Right cardiac atrium (tissue), 5 donors: ENCODE measurements around the gene KCNK13. TPM values are rescaled to one million over a fixed set of nuclear protein-coding genes. Genes with fewer than 3 reads are reported as not detected.
A peak's percentile ranks its signal among the peaks of the same experiment; 100 is the strongest.
"Not testable (repeated sequence)": the region's sequence is repeated elsewhere in the genome, so short reads cannot be mapped to it uniquely, and the experiment has no call there.

Experiments used
- ATAC-seq, 2 donors: fragments of 200-7000 bp; cut with Tn5 transposase; one replicate each; pipeline versions ENCODE4 v1.8.0 to v1.9.1; 2020; ENCODE audit warnings: moderate library complexity in 2 of 2, mild to moderate bottlenecking in 1 of 2
- DNase-seq, 3 donors: peaks; one replicate each; pipeline ENCODE4 v3.0.0-alpha.2; 2020
- H3K27ac ChIP-seq: one replicate; pipeline ENCODE4 v1.5.1; 2013; ENCODE audit warnings: mild to moderate bottlenecking, low read length, control low read depth, moderate library complexity
- H3K27me3 ChIP-seq: one replicate; pipeline ENCODE4 v1.6.1; 2013; ENCODE audit not compliant: control insufficient read depth, insufficient read depth
- H3K4me1 ChIP-seq: one replicate; pipeline ENCODE4 v1.6.1; 2013; ENCODE audit warnings: low read length; ENCODE audit not compliant: control insufficient read depth, insufficient read depth
- H3K4me3 ChIP-seq: one replicate; pipeline ENCODE4 v1.5.1; 2013; ENCODE audit warnings: low read length, control low read depth
- H3K9me3 ChIP-seq: one replicate; pipeline ENCODE4 v1.6.1; 2013; ENCODE audit warnings: low read length; ENCODE audit not compliant: control insufficient read depth
- WGBS: extraction: QIAGEN DNeasy Blood & Tissue Kit; methylation state at CpG from one replicate; pipeline ENCODE4 v1.1.7; 2013; 5-methylcytosine and 5-hydroxymethylcytosine counted together
- intact Hi-C, 4 donors: fragments of 100-400 bp; cut with DNase I; formaldehyde crosslinking; loops; one replicate each; pipeline versions ENCODE4 v1.11.0 to v1.14.0; 2022 to 2023
- polyA plus RNA-seq: library from polyadenylated mRNA; stranded (reverse); fragments of 200-250 nt; gene quantifications from one replicate; pipeline ENCODE4 v1.2.3, GENCODE V29; 2013
- total RNA-seq, 4 donors: library from RNA; stranded (reverse); fragmentation: NEBNext Ultra II Directional; extraction: Animal tissue kit (Norgen Biotek cat#: 25700); gene quantifications; one replicate each; pipeline ENCODE4 v1.2.1, GENCODE V29; 2021
- donor health status: healthy with polysubstance abuse.
- donor health status: DM: no; HTN: yes; CAD: no.
- donor health status: DM: no; HTN: no; CAD: no.
- donor health status: DM: no; HTN: yes; CAD: no; lungs with severe emphysema.
- donor health status: DM: yes; HTN: yes; CAD: no.

Gene KCNK13
- total and polyA plus RNA-seq, 5 donors: 1.7 to 14.2 (median 4.4) TPM

DNA sequence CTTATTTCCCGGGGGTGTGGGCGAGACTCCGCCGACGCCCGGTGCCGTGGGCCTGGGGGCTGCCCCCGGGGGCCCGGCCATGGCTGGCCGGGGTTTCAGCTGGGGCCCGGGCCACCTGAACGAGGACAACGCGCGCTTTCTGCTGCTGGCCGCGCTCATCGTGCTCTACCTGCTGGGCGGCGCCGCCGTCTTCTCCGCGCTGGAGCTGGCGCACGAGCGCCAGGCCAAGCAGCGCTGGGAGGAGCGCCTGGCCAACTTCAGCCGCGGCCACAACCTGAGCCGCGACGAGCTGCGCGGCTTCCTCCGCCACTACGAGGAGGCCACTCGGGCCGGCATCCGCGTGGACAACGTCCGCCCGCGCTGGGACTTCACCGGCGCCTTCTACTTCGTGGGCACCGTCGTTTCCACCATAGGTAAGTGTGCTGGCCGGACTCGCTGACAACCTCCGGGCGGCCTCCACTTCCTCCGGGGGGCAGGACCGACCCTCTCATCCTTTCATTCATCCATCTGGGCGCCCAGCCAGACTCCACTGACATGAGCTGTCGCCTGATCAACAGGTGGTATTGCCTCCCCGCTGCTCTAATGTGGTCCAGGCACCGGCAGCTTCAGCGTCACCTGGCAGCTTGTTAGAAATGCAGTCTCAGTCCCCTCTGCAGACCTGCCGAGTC, 467 bp downstream of the KCNK13 start:
- no peak overlapping the region for H3K27ac ChIP-seq
- peak overlapping the region; percentile 58 for H3K4me3 ChIP-seq
- peak; percentile 15 to 57 (median 55) for DNase-seq
- H3K9me3 ChIP-seq: no peaks in the 10 kb centered on the region
- no peaks in the 10 kb centered on the region for H3K4me1 ChIP-seq
- WGBS: 2% methylated on average over 63 of the region's 63 CpGs
- no peaks in the 10 kb centered on the region for H3K27me3 ChIP-seq
- peak; percentile 19 to 22 for ATAC-seq
- intact Hi-C loops: loop anchor here in 3 of 4 donors (5.0 to 10.0 kb wide), 3 partner anchors 90 to 175 kb away; no protein-coding TSS in a partner anchor

DNA sequence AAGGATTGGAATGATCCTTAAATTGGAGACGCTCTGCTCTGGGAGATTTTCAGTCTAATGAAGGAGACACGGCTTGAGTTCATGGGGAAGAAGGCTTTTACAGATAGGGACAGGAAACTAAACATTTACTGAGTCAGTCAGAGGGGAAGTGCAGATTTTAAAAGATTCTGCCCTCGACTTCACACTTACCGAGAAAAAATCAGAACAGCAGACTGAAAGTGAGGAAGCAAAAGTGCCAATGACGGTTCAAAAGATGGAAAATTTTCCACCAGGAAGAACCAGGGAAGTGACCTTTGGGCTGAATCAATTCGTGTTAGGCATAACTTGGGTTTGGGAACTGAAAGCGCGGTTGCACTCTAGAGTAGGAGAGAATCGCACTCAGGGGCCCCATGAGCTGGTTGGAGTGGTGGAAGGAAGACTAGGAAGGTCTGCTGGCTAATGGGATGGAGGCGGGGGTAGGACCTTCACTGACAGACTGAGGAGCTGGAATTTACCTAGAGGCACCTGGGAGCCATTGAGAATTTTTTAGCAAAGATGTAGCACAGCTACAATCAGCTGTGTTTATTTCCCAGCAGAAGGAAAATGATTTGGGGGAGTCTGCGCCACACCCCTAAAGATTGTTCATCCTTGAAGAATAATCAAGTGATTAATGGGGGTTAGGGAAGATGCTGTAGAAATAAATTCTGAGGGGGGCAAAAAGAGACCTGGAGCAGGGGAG, 1.2 kb downstream of the KCNK13 start:
- H3K4me3 ChIP-seq: peak overlapping the region; percentile 58
- WGBS: 39% methylated on average over 11 of the region's 11 CpGs
- no peaks in the 10 kb centered on the region for H3K27me3 ChIP-seq
- H3K9me3 ChIP-seq: no peaks in the 10 kb centered on the region
- no peak overlapping the region for H3K27ac ChIP-seq
- DNase-seq (no peak), ATAC-seq (no peak)
- H3K4me1 ChIP-seq: no peaks in the 10 kb centered on the region
- intact Hi-C loops: loop anchor here in 3 of 4 donors (5.0 to 10.0 kb wide), 3 partner anchors 91 to 174 kb away; no protein-coding TSS in a partner anchor

DNA sequence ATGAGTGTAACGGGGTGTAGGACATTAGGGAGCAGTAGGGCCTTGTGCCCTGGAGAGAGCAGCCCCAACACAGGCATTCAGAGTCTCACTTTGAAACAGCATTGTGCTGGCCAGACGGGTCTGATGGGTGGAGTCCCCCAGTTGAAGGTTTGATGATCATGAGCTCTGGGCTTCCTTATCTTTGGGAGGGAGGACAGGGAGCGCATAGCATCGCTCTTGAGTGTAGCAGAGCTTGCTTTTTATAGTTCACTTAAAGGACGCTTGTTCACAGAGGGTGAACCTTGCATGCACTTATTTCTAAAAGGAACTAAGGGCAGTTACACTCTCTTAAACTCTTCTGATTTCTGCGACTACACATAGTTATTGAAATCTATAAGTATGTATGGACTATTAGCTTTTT, 10.6 kb downstream of the KCNK13 start:
- ATAC-seq (peak; percentile 74 to 85), DNase-seq (no peak)
- H3K27ac ChIP-seq: peak overlapping the region; percentile 3
- H3K4me1 ChIP-seq: no peaks in the 10 kb centered on the region
- H3K9me3 ChIP-seq: no peaks in the 10 kb centered on the region
- H3K27me3 ChIP-seq: no peaks in the 10 kb centered on the region
- no peak overlapping the region for H3K4me3 ChIP-seq
- WGBS: 52% methylated on average over 6 of the region's 6 CpGs
- intact Hi-C loops: no loop called here

DNA sequence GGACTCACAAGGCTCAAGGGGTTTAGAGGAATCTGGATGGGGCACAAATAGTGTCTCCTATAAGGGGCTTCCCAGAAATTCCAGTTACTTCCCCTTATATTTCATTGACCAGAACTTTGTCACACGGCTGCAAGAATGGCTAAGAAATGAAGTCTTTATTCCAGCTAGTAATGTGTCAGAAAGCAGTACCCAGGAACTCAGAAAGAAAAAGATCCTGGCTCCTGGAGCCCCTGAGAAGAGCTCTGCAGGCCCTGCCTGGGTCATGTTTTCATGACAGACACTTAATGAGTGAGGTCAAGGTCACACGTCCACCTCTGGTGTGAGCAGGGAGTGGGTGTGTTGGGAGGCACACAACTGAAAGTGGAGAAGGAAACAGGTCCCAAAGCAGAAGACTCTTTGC, 17.8 kb downstream of the KCNK13 start:
- Histone ChIP-seq H3K27me3 (no peaks in the 10 kb centered on the region), H3K27ac (no peak overlapping the region), H3K9me3 (no peaks in the 10 kb centered on the region), H3K4me3 (no peak overlapping the region), H3K4me1 (no peaks in the 10 kb centered on the region)
- intact Hi-C loops: no loop called here
- WGBS: 78% methylated on average over 2 of the region's 2 CpGs
- DNase-seq (no peak), ATAC-seq (no peak)

DNA sequence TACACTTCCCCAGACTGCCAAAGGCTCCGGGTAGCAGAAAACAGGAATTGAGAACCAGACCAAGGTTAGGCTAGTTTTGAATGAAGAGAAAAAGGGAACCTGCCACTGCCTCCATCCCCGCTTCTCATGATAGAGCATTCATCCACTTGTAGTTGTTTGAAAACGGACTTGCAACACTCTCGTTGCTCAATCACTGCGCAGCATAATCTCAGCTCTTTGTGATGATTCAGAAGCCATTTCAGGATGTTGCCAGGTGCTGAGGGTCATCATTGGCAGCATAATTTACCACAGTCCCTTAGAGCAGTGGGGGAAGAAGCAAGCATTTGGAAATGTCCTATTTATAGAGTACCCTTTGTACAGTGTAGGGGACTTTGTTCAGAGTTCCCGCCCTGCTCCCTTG, 25.6 kb downstream of the KCNK13 start:
- 58% methylated on average over 6 of the region's 6 CpGs for WGBS
- no peaks in the 10 kb centered on the region for H3K4me1 ChIP-seq
- H3K27me3 ChIP-seq: no peaks in the 10 kb centered on the region
- peak; percentile 94 to 98 for ATAC-seq
- DNase-seq: peak in 2 of 3 donors; percentile 51 to 60
- peak overlapping the region; percentile 75 for H3K27ac ChIP-seq
- intact Hi-C loops: no loop called here
- no peaks in the 10 kb centered on the region for H3K9me3 ChIP-seq
- H3K4me3 ChIP-seq: no peak overlapping the region

DNA sequence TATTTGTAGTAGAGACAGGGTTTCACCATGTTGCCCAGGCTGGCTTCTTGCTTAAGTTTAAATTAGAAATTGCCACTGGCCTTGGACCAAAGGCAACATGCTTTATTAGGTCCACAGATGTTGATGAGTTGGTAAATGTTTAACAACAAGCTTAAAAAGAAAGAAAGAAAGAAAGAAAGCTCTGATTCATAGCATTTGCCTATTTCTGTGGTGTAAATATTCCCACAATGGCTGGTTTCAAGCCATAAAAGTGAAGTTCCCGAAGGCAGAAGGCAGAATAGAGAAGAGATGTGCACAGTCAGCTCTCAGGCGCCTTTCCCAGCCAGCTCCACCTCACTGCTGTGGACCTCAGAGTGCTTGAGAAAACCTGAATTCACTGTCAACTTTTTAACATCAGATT, 26.4 kb downstream of the KCNK13 start:
- H3K27me3 ChIP-seq: no peaks in the 10 kb centered on the region
- no peaks in the 10 kb centered on the region for H3K4me1 ChIP-seq
- no peak overlapping the region for H3K4me3 ChIP-seq
- intact Hi-C loops: no loop called here
- H3K9me3 ChIP-seq: no peaks in the 10 kb centered on the region
- 81% methylated on average over 2 of the region's 2 CpGs for WGBS
- H3K27ac ChIP-seq: peak overlapping the region; percentile 52
- no peak for ATAC-seq
- DNase-seq: no peak

DNA sequence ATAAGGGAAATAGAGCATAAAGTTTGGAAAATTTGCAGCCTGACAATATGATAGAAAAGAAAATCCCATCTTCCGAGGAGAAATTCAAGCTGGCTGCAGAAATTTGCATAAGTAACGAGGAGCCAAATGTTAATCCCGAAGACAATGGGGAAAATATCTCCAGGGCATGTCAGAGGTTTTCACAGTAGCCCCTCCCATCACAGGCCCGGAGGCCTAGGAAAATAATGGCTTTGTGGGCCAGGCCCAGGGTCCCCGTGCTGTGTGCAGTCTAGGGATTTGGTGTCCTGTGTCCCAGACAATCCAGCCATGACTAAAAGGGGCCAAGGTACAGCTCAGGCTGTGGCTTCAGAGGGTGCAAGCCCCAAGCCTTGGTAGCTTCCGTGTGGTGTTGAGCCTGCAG, 27.7 kb downstream of the KCNK13 start:
- 62% methylated on average over 6 of the region's 6 CpGs for WGBS
- intact Hi-C loops, ATAC-seq, H3K27me3 ChIP-seq, H3K4me3 ChIP-seq, H3K27ac ChIP-seq, H3K4me1 ChIP-seq, DNase-seq, H3K9me3 ChIP-seq: not testable (repeated sequence)

DNA sequence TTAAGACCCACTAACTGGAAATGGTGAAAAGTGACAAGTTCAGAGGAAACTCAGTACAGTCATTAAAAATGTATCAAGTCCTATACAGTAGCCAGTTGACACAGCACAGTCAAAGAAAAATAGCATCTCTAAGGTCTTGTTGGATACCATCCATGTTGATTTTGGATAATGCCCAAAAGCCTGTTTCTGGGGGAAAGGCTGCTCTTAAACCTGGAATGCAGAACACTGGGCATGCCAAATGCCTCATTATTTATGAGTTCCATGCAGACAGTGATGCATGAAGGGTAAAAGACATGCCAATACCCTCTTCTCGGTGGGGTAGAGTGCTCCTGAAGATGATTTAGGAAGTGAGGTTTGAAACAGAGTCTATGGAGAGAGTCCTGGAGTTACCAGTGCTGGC, 29.6 kb downstream of the KCNK13 start:
- Histone ChIP-seq H3K27me3 (no peaks in the 10 kb centered on the region), H3K4me1 (no peaks in the 10 kb centered on the region), H3K27ac (no peak overlapping the region), H3K9me3 (no peaks in the 10 kb centered on the region), H3K4me3 (no peak overlapping the region)
- intact Hi-C loops: no loop called here
- DNase-seq: no peak
- 9% methylated on average over 1 of the region's 1 CpG for WGBS
- ATAC-seq: peak; percentile 38 to 56

DNA sequence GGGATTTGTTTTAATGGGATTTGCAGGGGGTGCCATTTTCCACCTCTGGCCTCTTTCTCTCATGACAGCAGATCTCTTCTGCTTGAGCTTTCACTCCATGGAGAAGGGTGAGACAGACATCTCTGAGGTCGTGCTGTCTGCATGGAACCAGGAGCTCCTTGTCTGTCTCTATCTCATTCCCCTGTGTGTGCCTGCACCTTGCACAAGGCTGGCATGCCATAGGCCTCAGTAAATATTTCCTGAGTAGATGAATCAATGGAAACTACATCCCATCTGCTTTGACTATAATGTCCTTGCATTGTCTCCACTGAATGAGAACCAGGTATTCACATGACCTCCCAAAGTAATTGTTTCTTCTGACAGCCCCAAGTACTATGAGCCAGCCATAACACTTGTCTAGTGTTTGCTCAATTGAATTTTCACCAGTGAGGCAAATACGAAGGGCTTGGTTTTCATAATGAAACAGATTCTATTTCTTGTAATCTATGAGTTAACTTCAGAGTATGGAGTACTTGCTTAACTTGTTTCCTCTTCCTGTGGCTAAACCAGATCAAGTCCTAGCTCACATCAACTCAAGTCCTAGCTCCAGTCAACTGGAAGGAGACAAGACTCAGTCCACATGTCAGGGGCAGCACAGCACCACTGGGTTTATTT, 32.3 kb downstream of the KCNK13 start:
- DNase-seq: no peak
- Histone ChIP-seq H3K9me3 (no peaks in the 10 kb centered on the region), H3K27me3 (no peaks in the 10 kb centered on the region), H3K4me3 (no peak overlapping the region), H3K27ac (no peak overlapping the region), H3K4me1 (no peaks in the 10 kb centered on the region)
- ATAC-seq: no peak
- 70% methylated on average over 2 of the region's 2 CpGs for WGBS
- intact Hi-C loops: no loop called here

DNA sequence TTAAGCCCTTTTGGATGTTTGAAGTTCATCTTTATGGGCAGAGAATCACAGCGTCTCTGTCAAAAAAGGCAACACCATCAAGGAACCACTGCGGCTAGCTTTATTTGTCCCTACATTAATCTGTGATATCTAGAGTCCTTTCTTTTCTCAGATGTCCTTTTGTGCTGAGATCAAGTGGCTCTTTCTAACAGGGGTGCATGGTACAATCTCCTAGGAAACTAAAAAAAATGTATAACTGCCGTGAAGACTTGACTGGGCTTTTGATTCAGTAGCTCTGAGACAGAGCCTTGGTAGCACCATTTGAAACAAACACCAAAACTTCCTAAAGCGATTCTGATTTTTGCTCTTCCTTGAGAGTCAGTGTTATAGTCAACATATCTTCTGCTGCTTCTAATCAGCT, 33.3 kb downstream of the KCNK13 start:
- Histone ChIP-seq H3K27ac (no peak overlapping the region), H3K9me3 (no peaks in the 10 kb centered on the region), H3K4me3 (no peak overlapping the region), H3K4me1 (no peaks in the 10 kb centered on the region), H3K27me3 (no peaks in the 10 kb centered on the region)
- no peak for DNase-seq
- 82% methylated on average over 4 of the region's 4 CpGs for WGBS
- intact Hi-C loops: no loop called here
- no peak for ATAC-seq

DNA sequence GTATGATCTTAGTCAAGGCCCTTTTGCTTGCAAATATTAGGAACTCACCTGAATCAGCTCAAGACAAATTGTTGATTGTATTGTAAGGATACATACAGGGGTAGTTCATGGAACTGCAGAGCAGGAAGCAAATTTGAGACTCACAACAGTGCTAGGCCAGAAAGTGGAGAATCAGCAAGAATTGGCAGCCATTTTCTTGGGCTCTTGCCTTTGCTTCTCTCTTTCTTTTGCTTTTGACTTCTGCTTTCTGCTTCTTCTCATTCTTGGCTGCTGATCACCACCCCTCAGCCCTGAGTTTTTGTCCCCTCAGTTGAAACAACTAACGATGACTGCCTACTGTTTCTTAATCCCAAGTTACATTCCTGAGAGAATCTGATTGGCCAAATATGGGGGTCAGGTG, 34.8 kb downstream of the KCNK13 start:
- no peak for ATAC-seq
- H3K4me3 ChIP-seq: no peak overlapping the region
- H3K9me3 ChIP-seq: no peaks in the 10 kb centered on the region
- no peaks in the 10 kb centered on the region for H3K27me3 ChIP-seq
- no peaks in the 10 kb centered on the region for H3K4me1 ChIP-seq
- intact Hi-C loops: no loop called here
- WGBS: 82% methylated on average over 1 of the region's 1 CpG
- no peak overlapping the region for H3K27ac ChIP-seq
- DNase-seq: no peak
